Measurements from ENCODE around the gene PHLPP2.

- TF ChIP-seq CTCF (conservative IDR thresholded peaks at IDR 0.05 in 1 of 2, IDR thresholded peaks at IDR 0.05 in 1 of 2; ENCODE audit: extremely low read depth in 1 of 2, insufficient read depth in 1 of 2, low read depth in 1 of 2, low read length in 2 of 2) (no peak), EZH2 (IDR thresholded peaks at IDR 0.05; ENCODE audit: borderline replicate concordance, low read length) (no peak)
Measured at GRCh38 chr16:71709229-71709781, 15.2 kb downstream of the PHLPP2 start.
